Spleen (tissue), 7 donors: ENCODE results near the gene PXDN.

ENCODE experiments used
- CTCF ChIP-seq, 11 experiments: fragments of 200-600 bp in 7 of 11; fragments of 450-650 bp in 4 of 11; sonication (generic) in 4 of 11; IDR thresholded peaks in 8 of 11; conservative IDR thresholded peaks in 3 of 11; 1 replicate in 7 of 11; 2 replicates in 4 of 11; pipeline versions ENCODE4 v1.4.0 to v1.8.0; 2016 to 2021; ENCODE audit warnings: antibody characterized with exemption in 11 of 11, inconsistent platforms in 4 of 11, mild to moderate bottlenecking in 1 of 11
- POLR2A ChIP-seq, 3 donors: fragments of 450-650 bp; IDR thresholded peaks; one replicate each; pipeline ENCODE4 v1.5.1; 2017; ENCODE audit warnings: antibody characterized with exemption in 3 of 3, mild to moderate bottlenecking in 1 of 3
- POLR2AphosphoS5 ChIP-seq, 3 donors: sonication (generic); formaldehyde crosslinking; IDR thresholded peaks; one replicate each; pipeline ENCODE4 v1.5.1; 2017; ENCODE audit warnings: antibody characterized with exemption in 3 of 3
- donor health status: DM: no; HTN: no; CAD: no; lungs with moderate emphysema.
- donor health status: DM: no; HTN: no; CAD: no.
- donor health status: DM: no; HTN: no; CAD: no.

- TF ChIP-seq POLR2A (IDR thresholded peaks at IDR 0.05), result no peak
- no peak for TF ChIP-seq CTCF (IDR thresholded peaks at IDR 0.05 in 8 of 11, conservative IDR thresholded peaks at IDR 0.05 in 3 of 11)
- TF ChIP-seq POLR2AphosphoS5 (IDR thresholded peaks at IDR 0.05), result no peak
These were observed 68.0 kb downstream of the PXDN start for GRCh38 chr2:1676091-1676912.
